Activated CD4-positive, alpha-beta memory T cell treated with anti-CD3 and anti-CD28 coated beads, Interleukin-2, amount 10 ng/mL, durations not matched to agents 7 days and 5 days (primary cell): ENCODE measurements around the gene WRNIP1. TPM values are rescaled to one million over a fixed set of nuclear protein-coding genes. Genes with fewer than 3 reads are reported as not detected.
"Not testable (repeated sequence)": the region's sequence is repeated elsewhere in the genome, so short reads cannot be mapped to it uniquely, and the experiment has no call there.

Experiments used
- CTCF ChIA-PET: fragments of 350-600 bp; sonication (Branson Sonifier 250); formaldehyde crosslinking; loops from one replicate; lab custom pipeline; 2021; ENCODE audit warnings: antibody characterized with exemption, inconsistent platforms; lab: Charles Lee
- POLR2A ChIA-PET: fragments of 350-600 bp; sonication (Branson Sonifier 250); formaldehyde crosslinking; loops from one replicate; lab custom pipeline; 2021; ENCODE audit warnings: antibody characterized with exemption; lab: Charles Lee
- DNase-seq: peaks from one replicate; pipeline ENCODE4 v3.0.0-alpha.2; 2020
- H3K27ac Mint-ChIP-seq: one replicate; pipeline ENCODE4 v1.8.0; 2021; ENCODE audit warnings: mild to moderate bottlenecking, mixed read lengths
- H3K27me3 Mint-ChIP-seq: one replicate; pipeline ENCODE4 v1.8.0; 2021; ENCODE audit warnings: mixed read lengths
- H3K36me3 Mint-ChIP-seq: one replicate; pipeline ENCODE4 v1.8.0; 2021; ENCODE audit warnings: low read depth, mixed read lengths
- H3K4me1 Mint-ChIP-seq: one replicate; pipeline ENCODE4 v1.8.0; 2021; ENCODE audit warnings: mixed read lengths
- H3K4me3 Mint-ChIP-seq: one replicate; pipeline ENCODE4 v1.8.0; 2021; ENCODE audit warnings: mild to moderate bottlenecking, mixed read lengths
- H3K9me3 Mint-ChIP-seq: one replicate; pipeline ENCODE4 v1.8.0; 2021; ENCODE audit warnings: mixed read lengths
- total RNA-seq, 2 experiments: library from RNA; stranded (reverse); gene quantifications; one replicate each; pipeline ENCODE4 v1.2.3, GENCODE V29; 2021

WRNIP1 gene
- total RNA-seq, 2 experiments from 2014 or later: 39.6 to 42.1 TPM

DNA sequence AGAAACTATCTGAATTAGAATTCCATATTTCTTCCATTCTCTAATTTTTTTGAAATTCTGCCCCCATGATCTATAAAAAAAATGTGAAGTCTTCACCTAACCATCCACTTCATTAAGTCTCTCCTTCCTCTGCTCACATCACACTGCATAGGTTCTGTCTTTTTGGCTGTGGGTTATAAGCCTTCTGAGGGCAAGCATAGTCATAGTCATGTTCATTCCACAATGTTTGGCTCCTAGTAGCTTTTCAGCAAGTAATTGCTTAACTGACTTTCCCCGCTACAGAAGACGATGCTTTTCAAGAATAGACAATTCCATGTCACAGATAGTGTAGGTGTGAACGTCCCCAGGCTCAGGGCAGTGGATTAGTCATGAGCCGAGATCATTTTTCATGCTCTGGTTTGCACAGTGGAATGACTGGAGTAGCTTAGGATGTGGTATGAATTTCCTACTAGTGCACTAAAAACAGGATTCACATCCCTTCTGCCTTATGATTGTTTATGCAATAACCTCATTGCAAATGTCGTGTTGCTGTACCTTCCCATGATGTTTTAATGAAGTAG lies 29.1 kb downstream of the WRNIP1 start:
- ChIA-PET POLR2A (interaction anchor here (1.0 to 2.0 kb wide), 5 partner anchors 25 to 195 kb away, joined by 3 to 10 read pairs (median 5); partner anchors contain the start of gene SERPINB1), CTCF (interaction anchor here (1.3 to 1.5 kb wide), 5 partner anchors 15 to 196 kb away, joined by 3 to 4 read pairs (median 4); partner anchors contain the start of gene MYLK4)
- Mint-ChIP-seq H3K27ac (peak overlapping the region; percentile 86), H3K4me3 (no peak overlapping the region), H3K27me3 (no peaks in the 10 kb centered on the region), H3K4me1 (peaks cover 56% of the 10 kb centered on the region), H3K36me3 (peaks cover 5% of the 10 kb centered on the region), H3K9me3 (no peaks in the 10 kb centered on the region)
- no peak for DNase-seq

DNA sequence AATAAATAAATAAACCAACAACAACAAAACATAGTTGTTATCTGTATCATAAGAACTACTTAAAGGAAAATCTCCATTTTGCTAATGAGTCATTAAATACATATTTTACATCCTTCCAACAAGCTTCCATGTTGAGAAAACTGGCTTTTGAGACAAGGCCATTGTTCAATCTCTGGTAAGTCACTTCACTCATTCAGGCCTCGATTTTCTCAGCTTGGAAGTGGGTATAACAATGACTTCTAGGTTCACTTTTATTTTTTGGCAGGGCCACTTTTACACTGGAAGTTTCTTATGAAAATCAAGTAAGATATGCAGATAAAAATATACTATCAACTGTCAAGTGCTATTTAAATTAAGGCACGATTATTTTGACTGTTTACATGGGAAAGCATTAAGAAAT lies 30.0 kb downstream of the WRNIP1 start:
- ChIA-PET POLR2A (interaction anchor here (1.5 kb wide), 1 partner anchor 46 kb away, joined by 10 read pairs; the partner anchor contains the start of gene SERPINB1), CTCF (interaction anchor here (1.4 to 1.5 kb wide), 3 partner anchors 15 to 195 kb away, joined by 3 to 5 read pairs (median 3); no protein-coding TSS in a partner anchor)
- H3K4me1 Mint-ChIP-seq: peaks cover 65% of the 10 kb centered on the region
- no peaks in the 10 kb centered on the region for H3K27me3 Mint-ChIP-seq
- no peak overlapping the region for H3K27ac Mint-ChIP-seq
- peaks cover 5% of the 10 kb centered on the region for H3K36me3 Mint-ChIP-seq
- DNase-seq: no peak
- no peaks in the 10 kb centered on the region for H3K9me3 Mint-ChIP-seq
- H3K4me3 Mint-ChIP-seq: no peak overlapping the region

GRCh38 chr6:2795956-2796355 lies 30.8 kb downstream of the WRNIP1 start:
- ChIA-PET CTCF (interaction anchor here (0.7 to 1.5 kb wide), 3 partner anchors 14 to 442 kb away, joined by 3 to 5 read pairs (median 5); no protein-coding TSS in a partner anchor), POLR2A (interaction anchor here (1.5 kb wide), 1 partner anchor 46 kb away, joined by 10 read pairs; the partner anchor contains the start of gene SERPINB1)
- no peaks in the 10 kb centered on the region for H3K9me3 Mint-ChIP-seq
- DNase-seq: no peak
- H3K4me1 Mint-ChIP-seq: peaks cover 66% of the 10 kb centered on the region
- H3K27ac Mint-ChIP-seq: no peak overlapping the region
- no peak overlapping the region for H3K4me3 Mint-ChIP-seq
- peaks cover 5% of the 10 kb centered on the region for H3K36me3 Mint-ChIP-seq
- H3K27me3 Mint-ChIP-seq: no peaks in the 10 kb centered on the region

GRCh38 chr6:2796861-2797260 lies 31.7 kb downstream of the WRNIP1 start:
- Mint-ChIP-seq H3K27me3 (no peaks in the 10 kb centered on the region), H3K36me3 (peaks cover 3% of the 10 kb centered on the region), H3K4me1 (peaks cover 59% of the 10 kb centered on the region), H3K4me3 (no peak overlapping the region), H3K27ac (no peak overlapping the region), H3K9me3 (no peaks in the 10 kb centered on the region)
- no peak for DNase-seq
- POLR2A ChIA-PET: interaction anchor here (1.2 kb wide), 1 partner anchor 45 kb away, joined by 6 read pairs; the partner anchor contains the start of gene SERPINB1
- CTCF ChIA-PET: no interaction called here

GRCh38 chr6:2797564-2798031 lies 32.4 kb downstream of the WRNIP1 start:
- Mint-ChIP-seq H3K4me3 (no peak overlapping the region), H3K27me3 (no peaks in the 10 kb centered on the region), H3K27ac (no peak overlapping the region), H3K4me1 (peaks cover 54% of the 10 kb centered on the region), H3K9me3 (no peaks in the 10 kb centered on the region), H3K36me3 (peaks cover 3% of the 10 kb centered on the region)
- ChIA-PET CTCF (interaction anchor here (0.8 kb wide), 1 partner anchor 44 kb away, joined by 4 read pairs; the partner anchor contains the start of gene SERPINB1), POLR2A (interaction anchor here (1.2 kb wide), 1 partner anchor 44 kb away, joined by 6 read pairs; the partner anchor contains the start of gene SERPINB1)
- no peak for DNase-seq

- Mint-ChIP-seq H3K27me3 (no peaks in the 10 kb centered on the region), H3K4me1 (peaks cover 43% of the 10 kb centered on the region), H3K36me3 (no peaks in the 10 kb centered on the region), H3K27ac (no peak overlapping the region), H3K4me3 (no peak overlapping the region), H3K9me3 (no peaks in the 10 kb centered on the region)
- DNase-seq: no peak
- POLR2A ChIA-PET: no interaction called here
- CTCF ChIA-PET: no interaction called here
Measured at GRCh38 chr6:2798586-2799134, 33.5 kb downstream of the WRNIP1 start.

DNA sequence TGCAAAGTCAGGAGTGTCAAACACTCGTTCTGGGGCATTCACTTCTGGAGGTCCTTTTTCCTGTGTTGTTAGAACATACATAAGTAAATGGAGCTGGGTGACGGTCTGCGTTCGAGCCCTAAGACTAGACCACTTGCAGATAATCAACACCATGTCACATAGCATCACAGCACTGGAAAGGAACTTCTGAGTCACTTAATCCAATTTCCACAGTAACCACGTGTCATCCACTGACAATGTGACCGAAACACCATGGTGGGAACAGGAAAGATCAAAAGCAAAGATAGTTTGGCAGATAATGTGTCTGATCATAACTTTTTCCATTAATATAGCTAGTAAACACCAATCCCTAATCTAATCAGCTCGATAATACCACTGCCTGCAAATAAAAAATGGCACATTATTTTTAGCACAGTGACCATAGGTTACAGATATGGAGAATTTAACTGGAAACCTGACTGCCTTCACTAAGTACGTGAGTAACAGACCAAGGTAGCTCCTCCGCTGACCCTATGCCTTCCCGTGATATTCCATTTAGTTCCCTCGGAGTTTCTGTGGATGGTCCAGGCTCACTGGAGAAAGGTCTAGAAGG lies 34.8 kb downstream of the WRNIP1 start:
- DNase-seq: no peak
- Mint-ChIP-seq H3K27ac (no peak overlapping the region), H3K9me3 (no peaks in the 10 kb centered on the region), H3K27me3 (no peaks in the 10 kb centered on the region), H3K36me3 (no peaks in the 10 kb centered on the region), H3K4me3 (no peak overlapping the region), H3K4me1 (peaks cover 35% of the 10 kb centered on the region)
- CTCF ChIA-PET: interaction anchor here (1.0 to 1.5 kb wide), 2 partner anchors 9 to 25 kb away, joined by 4 to 7 read pairs; no protein-coding TSS in a partner anchor
- POLR2A ChIA-PET: interaction anchor here (0.7 to 1.0 kb wide), 3 partner anchors 9 to 42 kb away, joined by 3 read pairs; partner anchors contain the start of gene SERPINB1

DNA sequence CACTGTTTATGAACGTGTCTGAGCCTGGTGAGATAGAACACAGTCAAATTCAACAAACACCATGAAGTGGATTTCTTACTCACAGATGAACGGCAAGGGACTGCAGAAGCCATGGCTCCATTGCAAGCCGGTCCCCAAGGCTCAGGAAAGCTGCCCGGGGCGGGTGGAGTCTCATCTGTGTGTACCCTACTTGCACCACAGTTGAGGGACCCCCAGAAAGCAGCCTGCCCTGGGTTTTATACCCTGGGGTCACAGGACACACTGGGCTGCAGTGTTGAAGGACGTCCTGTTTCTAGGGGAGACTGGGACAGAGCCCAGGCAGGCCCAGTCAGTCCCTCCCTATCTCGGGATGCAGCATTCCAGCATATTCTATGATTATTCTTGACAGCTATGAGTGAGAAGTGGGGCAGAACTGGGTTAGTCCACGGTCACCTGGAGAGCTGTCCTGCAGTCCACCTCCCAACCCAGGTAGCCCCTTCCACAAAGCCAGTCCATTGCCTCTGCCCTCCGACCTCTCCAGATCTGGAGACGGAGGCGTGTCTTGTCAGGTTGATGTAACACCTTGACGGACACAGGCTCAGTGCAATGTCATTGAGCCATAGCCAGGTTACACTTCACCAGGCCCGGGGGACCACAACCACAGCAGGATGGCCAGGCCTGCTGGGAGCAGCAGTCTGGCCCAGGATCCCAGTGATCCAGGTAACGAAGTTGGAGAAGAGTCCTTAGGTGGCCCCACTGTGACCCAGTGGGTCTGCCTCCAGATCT lies 35.5 kb downstream of the WRNIP1 start:
- POLR2A ChIA-PET: interaction anchor here (1.0 kb wide), 2 partner anchors 10 to 40 kb away, joined by 3 read pairs; no protein-coding TSS in a partner anchor
- H3K4me1 Mint-ChIP-seq: peaks cover 31% of the 10 kb centered on the region
- no peaks in the 10 kb centered on the region for H3K36me3 Mint-ChIP-seq
- no peak overlapping the region for H3K27ac Mint-ChIP-seq
- no peaks in the 10 kb centered on the region for H3K27me3 Mint-ChIP-seq
- H3K9me3 Mint-ChIP-seq: no peaks in the 10 kb centered on the region
- DNase-seq: no peak
- no peak overlapping the region for H3K4me3 Mint-ChIP-seq
- CTCF ChIA-PET: interaction anchor here (1.0 to 1.5 kb wide), 2 partner anchors 9 to 25 kb away, joined by 4 to 7 read pairs; no protein-coding TSS in a partner anchor

DNA sequence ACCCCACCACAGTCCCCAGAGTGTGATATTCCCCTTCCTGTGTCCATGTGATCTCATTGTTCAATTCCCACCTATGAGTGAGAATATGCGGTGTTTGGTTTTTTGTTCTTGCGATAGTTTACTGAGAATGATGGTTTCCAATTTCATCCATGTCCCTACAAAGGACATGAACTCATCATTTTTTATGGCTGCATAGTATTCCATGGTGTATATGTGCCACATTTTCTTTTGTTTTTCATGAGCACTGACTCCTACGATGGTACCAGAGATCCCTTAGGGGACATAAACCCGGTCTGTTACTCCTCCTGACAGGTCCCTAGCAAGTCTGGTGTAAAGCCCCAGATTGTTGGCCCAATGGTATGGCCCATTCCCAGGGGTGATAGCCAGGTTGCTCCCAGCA lies 36.5 kb downstream of the WRNIP1 start:
- H3K36me3 Mint-ChIP-seq, H3K9me3 Mint-ChIP-seq, H3K4me3 Mint-ChIP-seq, H3K27me3 Mint-ChIP-seq, POLR2A ChIA-PET, H3K27ac Mint-ChIP-seq, DNase-seq: not testable (repeated sequence)
- peaks cover 30% of the 10 kb centered on the region for H3K4me1 Mint-ChIP-seq
- CTCF ChIA-PET: interaction anchor here (1.0 kb wide), 1 partner anchor 45 kb away, joined by 3 read pairs; no protein-coding TSS in a partner anchor

- no peak for DNase-seq
- POLR2A ChIA-PET: no interaction called here
- Mint-ChIP-seq H3K4me1 (peaks cover 26% of the 10 kb centered on the region), H3K9me3 (no peaks in the 10 kb centered on the region), H3K27ac (no peak overlapping the region), H3K36me3 (no peaks in the 10 kb centered on the region), H3K4me3 (no peak overlapping the region), H3K27me3 (no peaks in the 10 kb centered on the region)
- CTCF ChIA-PET: interaction anchor here (1.0 kb wide), 1 partner anchor 44 kb away, joined by 3 read pairs; no protein-coding TSS in a partner anchor
Measured at GRCh38 chr6:2802521-2803060, 37.4 kb downstream of the WRNIP1 start.

- H3K9me3 Mint-ChIP-seq: no peaks in the 10 kb centered on the region
- no peak for DNase-seq
- H3K4me3 Mint-ChIP-seq: no peak overlapping the region
- no peak overlapping the region for H3K27ac Mint-ChIP-seq
- CTCF ChIA-PET: no interaction called here
- no peaks in the 10 kb centered on the region for H3K27me3 Mint-ChIP-seq
- H3K36me3 Mint-ChIP-seq: no peaks in the 10 kb centered on the region
- POLR2A ChIA-PET: no interaction called here
- H3K4me1 Mint-ChIP-seq: peaks cover 19% of the 10 kb centered on the region
Measured at GRCh38 chr6:2803731-2804429, 38.7 kb downstream of the WRNIP1 start.
